Measurements from ENCODE around the gene MACROD2. TPM values are rescaled to one million over a fixed set of nuclear protein-coding genes. Genes with fewer than 3 reads are reported as not detected.

The MACROD2 gene
- total and polyA plus RNA-seq, 7 donors, result 0.20 to 4.8 (median 0.87) TPM

DNA sequence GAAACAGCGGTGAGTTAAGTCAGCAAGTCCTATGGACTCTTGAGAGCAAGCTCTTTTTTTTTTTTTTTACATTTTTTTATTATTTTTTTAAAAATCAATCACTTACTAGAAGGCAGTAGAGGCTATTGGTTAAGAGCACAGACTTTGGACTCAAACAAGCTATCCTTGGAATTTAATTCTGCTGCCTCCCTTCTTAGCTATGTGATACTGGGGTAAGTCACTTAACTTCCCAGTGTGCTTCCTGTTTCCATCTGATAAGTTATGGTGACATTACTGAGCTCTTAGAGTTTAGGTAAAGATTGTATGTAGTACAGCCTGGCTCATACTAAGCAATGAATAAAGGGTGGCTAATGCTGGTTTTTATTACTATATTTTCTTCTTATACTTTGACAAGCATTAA, 1112.6 kb downstream of the MACROD2 start:
- intact Hi-C loops (cut with DNase I), result no loop called here
- H3K9me3 ChIP-seq, result no peaks in the 10 kb centered on the region
- DNase-seq (no peak), ATAC-seq (no peak)
- no peaks in the 10 kb centered on the region for H3K36me3 ChIP-seq (ENCODE audit: insufficient read depth in 1 of 2, low read depth in 1 of 2)
- WGBS, 3 donors, result 42 to 45% (median 43%) methylated on average over 1 of the region's 1 CpG
- no peaks in the 10 kb centered on the region for H3K4me1 ChIP-seq
- no peak overlapping the region for H3K27ac ChIP-seq
- TF ChIP-seq, protein P1, sequence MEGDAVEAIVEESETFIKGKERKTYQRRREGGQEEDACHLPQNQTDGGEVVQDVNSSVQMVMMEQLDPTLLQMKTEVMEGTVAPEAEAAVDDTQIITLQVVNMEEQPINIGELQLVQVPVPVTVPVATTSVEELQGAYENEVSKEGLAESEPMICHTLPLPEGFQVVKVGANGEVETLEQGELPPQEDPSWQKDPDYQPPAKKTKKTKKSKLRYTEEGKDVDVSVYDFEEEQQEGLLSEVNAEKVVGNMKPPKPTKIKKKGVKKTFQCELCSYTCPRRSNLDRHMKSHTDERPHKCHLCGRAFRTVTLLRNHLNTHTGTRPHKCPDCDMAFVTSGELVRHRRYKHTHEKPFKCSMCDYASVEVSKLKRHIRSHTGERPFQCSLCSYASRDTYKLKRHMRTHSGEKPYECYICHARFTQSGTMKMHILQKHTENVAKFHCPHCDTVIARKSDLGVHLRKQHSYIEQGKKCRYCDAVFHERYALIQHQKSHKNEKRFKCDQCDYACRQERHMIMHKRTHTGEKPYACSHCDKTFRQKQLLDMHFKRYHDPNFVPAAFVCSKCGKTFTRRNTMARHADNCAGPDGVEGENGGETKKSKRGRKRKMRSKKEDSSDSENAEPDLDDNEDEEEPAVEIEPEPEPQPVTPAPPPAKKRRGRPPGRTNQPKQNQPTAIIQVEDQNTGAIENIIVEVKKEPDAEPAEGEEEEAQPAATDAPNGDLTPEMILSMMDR (IDR thresholded peaks at IDR 0.05), result no peak
- peaks cover 0 to 2% (median 0%) of the 10 kb centered on the region in 3 donors for H3K27me3 ChIP-seq (ENCODE audit: insufficient read depth in 3 of 3, low read length in 2 of 3)
- no peak overlapping the region for H3K4me3 ChIP-seq

DNA sequence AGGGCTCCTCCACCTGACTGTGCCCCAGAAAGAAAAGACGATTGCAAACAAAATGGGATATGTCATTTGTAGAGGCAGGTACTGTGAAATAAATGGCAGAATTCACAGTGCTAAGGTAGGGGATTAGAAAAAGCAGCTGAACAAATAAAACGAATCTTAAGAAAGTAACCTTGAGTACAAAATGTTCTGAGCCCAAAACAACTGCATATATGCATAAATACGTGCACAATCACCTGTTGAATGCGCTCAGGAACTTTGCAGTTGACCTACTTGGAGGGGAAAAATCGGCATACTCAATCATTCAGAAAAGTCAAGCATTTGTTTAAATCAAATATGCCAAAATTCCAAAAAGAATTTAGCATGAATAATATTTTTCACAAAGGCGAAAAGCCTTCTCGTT, 1114.2 kb downstream of the MACROD2 start:
- Histone ChIP-seq H3K27me3 (ENCODE audit: insufficient read depth in 3 of 3, low read length in 2 of 3) (peaks cover 0 to 2% (median 0%) of the 10 kb centered on the region in 3 donors), H3K9me3 (no peaks in the 10 kb centered on the region), H3K27ac (no peak overlapping the region), H3K4me3 (no peak overlapping the region), H3K4me1 (no peaks in the 10 kb centered on the region), H3K36me3 (ENCODE audit: insufficient read depth in 1 of 2, low read depth in 1 of 2) (no peaks in the 10 kb centered on the region)
- ATAC-seq (no peak), DNase-seq (no peak)
- intact Hi-C loops (cut with DNase I), result no loop called here
- TF ChIP-seq, protein P1 (IDR thresholded peaks at IDR 0.05), result no peak
- WGBS, 3 donors, result 83 to 88% (median 83%) methylated on average over 7 of the region's 7 CpGs

DNA sequence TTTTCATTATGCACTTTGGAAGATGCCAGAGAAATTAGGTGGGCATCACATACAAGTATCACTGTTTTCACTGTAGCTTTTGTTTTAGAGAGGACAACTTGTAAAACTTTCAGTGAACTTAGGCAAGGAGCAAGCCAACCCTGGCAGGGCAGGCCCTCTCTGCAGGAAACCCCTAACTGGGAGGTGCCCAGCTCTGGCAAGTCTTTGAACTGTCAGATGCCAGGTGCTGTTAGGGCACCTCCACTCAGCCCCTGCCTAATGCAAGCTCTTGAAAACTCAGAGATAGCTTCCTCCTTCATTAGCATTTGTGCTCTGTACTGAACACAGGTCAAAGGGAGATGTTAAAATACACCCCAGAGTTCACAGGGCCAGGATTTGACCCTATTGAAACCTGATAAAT, 1116.3 kb downstream of the MACROD2 start:
- Histone ChIP-seq H3K4me3 (no peak overlapping the region), H3K9me3 (no peaks in the 10 kb centered on the region), H3K4me1 (no peaks in the 10 kb centered on the region), H3K27ac (no peak overlapping the region), H3K36me3 (ENCODE audit: insufficient read depth in 1 of 2, low read depth in 1 of 2) (no peaks in the 10 kb centered on the region), H3K27me3 (ENCODE audit: insufficient read depth in 3 of 3, low read length in 2 of 3) (no peaks in the 10 kb centered on the region)
- ATAC-seq, result no peak
- intact Hi-C loops (cut with DNase I), result no loop called here
- TF ChIP-seq, protein P1 (IDR thresholded peaks at IDR 0.05), result no peak
- DNase-seq, result no peak

DNA sequence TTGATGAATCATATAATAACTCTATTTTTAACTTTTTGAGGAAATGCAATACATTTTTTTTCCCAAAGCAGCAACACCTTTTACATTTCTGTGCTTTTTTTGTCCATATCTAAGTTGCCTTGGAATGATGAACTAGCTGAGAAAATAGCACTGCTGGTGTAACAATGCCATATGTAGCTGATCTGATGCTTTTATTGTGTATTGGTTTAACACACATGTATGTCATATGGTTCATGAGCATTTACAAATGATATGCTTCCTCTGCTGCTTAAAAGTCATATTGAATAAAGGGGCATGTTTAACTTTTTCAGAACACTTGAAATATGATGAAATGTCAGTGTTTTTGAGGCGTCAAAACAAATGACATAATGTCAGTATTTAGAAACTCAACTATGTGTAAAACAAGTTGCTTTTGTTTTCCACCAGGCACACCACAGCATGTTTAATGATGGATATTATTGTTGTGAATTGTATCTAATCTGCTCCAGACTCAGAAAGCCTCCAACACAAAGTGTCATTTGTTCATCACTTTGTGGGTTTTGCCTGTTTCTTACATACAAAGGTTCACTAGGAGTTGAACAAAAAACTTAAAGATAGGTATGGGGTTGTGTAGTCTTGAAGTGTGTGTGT, 1117.9 kb downstream of the MACROD2 start:
- Histone ChIP-seq H3K27ac (no peak overlapping the region), H3K36me3 (ENCODE audit: insufficient read depth in 1 of 2, low read depth in 1 of 2) (no peaks in the 10 kb centered on the region), H3K9me3 (no peaks in the 10 kb centered on the region), H3K4me3 (no peak overlapping the region), H3K27me3 (ENCODE audit: insufficient read depth in 3 of 3, low read length in 2 of 3) (no peaks in the 10 kb centered on the region), H3K4me1 (no peaks in the 10 kb centered on the region)
- DNase-seq (no peak), ATAC-seq (no peak)
- TF ChIP-seq, protein P1 (IDR thresholded peaks at IDR 0.05), result no peak
- intact Hi-C loops (cut with DNase I), result no loop called here
- 70 to 88% (median 77%) methylated on average over 1 of the region's 1 CpG for WGBS, 3 donors

All from psoas muscle (tissue), 8 donors.